ENCODE measurements around the gene GSK3B.

Gene GSK3B

DNA sequence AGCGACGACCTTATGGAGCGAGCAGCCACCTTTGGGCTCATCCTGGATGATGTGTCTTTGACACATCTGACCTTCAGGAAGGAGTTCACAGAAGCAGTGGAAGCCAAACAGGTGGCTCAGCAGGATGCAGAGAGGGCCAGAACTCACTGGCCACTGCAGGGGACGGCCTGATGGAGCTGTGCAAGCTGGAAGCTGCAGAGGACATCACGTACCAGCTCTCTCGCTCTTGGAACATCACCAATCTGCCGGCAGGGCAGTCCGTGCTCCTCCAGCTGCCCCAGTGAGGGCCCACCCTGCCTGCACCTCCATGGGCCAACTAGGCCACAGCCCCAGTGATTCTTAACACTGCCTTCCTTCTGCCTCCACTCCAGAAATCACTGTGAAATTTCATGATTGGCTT, 302.0 kb downstream of the GSK3B start:
- no peaks in the 10 kb centered on the region for H3K9me3 ChIP-seq (ENCODE audit: insufficient read depth, low read length, severe bottlenecking)
- no peaks in the 10 kb centered on the region for H3K27me3 ChIP-seq (ENCODE audit: insufficient read depth, low read length, poor library complexity)
- no peak for ATAC-seq (ENCODE audit: insufficient read depth, low read depth)
- no peak overlapping the region for H3K9ac ChIP-seq (ENCODE audit: low read depth, low read length)
- H2AFZ ChIP-seq (ENCODE audit: low read depth, low read length): no peak overlapping the region
- H3K4me1 ChIP-seq (ENCODE audit: insufficient read depth, low read length): no peaks in the 10 kb centered on the region
- H3K27ac ChIP-seq (ENCODE audit: low read length): no peak overlapping the region
- no peak overlapping the region for H3K4me3 ChIP-seq (ENCODE audit: low read depth in 1 of 2, low read length in 2 of 2)
- DNase-seq: no peak
- H4K20me1 ChIP-seq (ENCODE audit: insufficient read depth, low read length): no peaks in the 10 kb centered on the region
- no peaks in the 10 kb centered on the region for H3K36me3 ChIP-seq (ENCODE audit: insufficient read depth, low read length)
- TF ChIP-seq, protein P1, sequence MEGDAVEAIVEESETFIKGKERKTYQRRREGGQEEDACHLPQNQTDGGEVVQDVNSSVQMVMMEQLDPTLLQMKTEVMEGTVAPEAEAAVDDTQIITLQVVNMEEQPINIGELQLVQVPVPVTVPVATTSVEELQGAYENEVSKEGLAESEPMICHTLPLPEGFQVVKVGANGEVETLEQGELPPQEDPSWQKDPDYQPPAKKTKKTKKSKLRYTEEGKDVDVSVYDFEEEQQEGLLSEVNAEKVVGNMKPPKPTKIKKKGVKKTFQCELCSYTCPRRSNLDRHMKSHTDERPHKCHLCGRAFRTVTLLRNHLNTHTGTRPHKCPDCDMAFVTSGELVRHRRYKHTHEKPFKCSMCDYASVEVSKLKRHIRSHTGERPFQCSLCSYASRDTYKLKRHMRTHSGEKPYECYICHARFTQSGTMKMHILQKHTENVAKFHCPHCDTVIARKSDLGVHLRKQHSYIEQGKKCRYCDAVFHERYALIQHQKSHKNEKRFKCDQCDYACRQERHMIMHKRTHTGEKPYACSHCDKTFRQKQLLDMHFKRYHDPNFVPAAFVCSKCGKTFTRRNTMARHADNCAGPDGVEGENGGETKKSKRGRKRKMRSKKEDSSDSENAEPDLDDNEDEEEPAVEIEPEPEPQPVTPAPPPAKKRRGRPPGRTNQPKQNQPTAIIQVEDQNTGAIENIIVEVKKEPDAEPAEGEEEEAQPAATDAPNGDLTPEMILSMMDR (IDR thresholded peaks at IDR 0.05; ENCODE audit: borderline replicate concordance, extremely low read depth, low read length, poor library complexity, severe bottlenecking): no peak
- TF ChIP-seq EZH2 (IDR thresholded peaks at IDR 0.05; ENCODE audit: borderline replicate concordance, low read depth, low read length, severe bottlenecking): no peak
- H3K4me2 ChIP-seq (ENCODE audit: insufficient read depth, low read length): no peak overlapping the region
- no peaks in the 10 kb centered on the region for H3K79me2 ChIP-seq (ENCODE audit: insufficient read depth, low read length)

DNA sequence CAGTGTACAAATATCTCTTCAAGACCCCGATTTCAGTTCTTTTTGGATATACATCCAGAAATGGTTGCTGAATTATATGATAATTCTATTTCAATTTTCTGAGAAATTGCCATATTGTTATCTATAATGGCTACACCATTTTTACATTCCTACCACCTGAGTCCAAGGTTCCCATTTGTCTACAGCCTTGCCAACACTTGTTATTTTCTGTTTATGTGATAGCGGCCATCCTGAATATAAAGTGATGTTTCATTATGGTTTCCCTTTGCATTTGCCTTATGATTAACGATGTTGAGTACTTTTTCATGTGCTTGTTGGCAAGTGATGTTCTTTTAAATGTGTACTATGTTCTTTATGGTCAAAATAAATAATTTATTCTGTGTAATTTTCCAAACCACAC, 303.9 kb downstream of the GSK3B start:
- H4K20me1 ChIP-seq (ENCODE audit: insufficient read depth, low read length): no peaks in the 10 kb centered on the region
- no peak overlapping the region for H2AFZ ChIP-seq (ENCODE audit: low read depth, low read length)
- no peak for ATAC-seq (ENCODE audit: insufficient read depth, low read depth)
- H3K9ac ChIP-seq (ENCODE audit: low read depth, low read length): no peak overlapping the region
- H3K27me3 ChIP-seq (ENCODE audit: insufficient read depth, low read length, poor library complexity): no peaks in the 10 kb centered on the region
- H3K4me3 ChIP-seq (ENCODE audit: low read depth in 1 of 2, low read length in 2 of 2): no peak overlapping the region
- H3K4me1 ChIP-seq (ENCODE audit: insufficient read depth, low read length): no peaks in the 10 kb centered on the region
- TF ChIP-seq EZH2 (IDR thresholded peaks at IDR 0.05; ENCODE audit: borderline replicate concordance, low read depth, low read length, severe bottlenecking): no peak
- TF ChIP-seq, protein P1 (IDR thresholded peaks at IDR 0.05; ENCODE audit: borderline replicate concordance, extremely low read depth, low read length, poor library complexity, severe bottlenecking): no peak
- H3K4me2 ChIP-seq (ENCODE audit: insufficient read depth, low read length): no peak overlapping the region
- no peaks in the 10 kb centered on the region for H3K9me3 ChIP-seq (ENCODE audit: insufficient read depth, low read length, severe bottlenecking)
- no peaks in the 10 kb centered on the region for H3K36me3 ChIP-seq (ENCODE audit: insufficient read depth, low read length)
- no peaks in the 10 kb centered on the region for H3K79me2 ChIP-seq (ENCODE audit: insufficient read depth, low read length)
- no peak for DNase-seq
- no peak overlapping the region for H3K27ac ChIP-seq (ENCODE audit: low read length)

GRCh38 chr3:119786409-119786808, 307.8 kb downstream of the GSK3B start:
- no peak overlapping the region for H3K9ac ChIP-seq (ENCODE audit: low read depth, low read length)
- no peaks in the 10 kb centered on the region for H4K20me1 ChIP-seq (ENCODE audit: insufficient read depth, low read length)
- H3K4me1 ChIP-seq (ENCODE audit: insufficient read depth, low read length): no peaks in the 10 kb centered on the region
- ATAC-seq (ENCODE audit: insufficient read depth, low read depth) (no peak), DNase-seq (no peak)
- no peaks in the 10 kb centered on the region for H3K79me2 ChIP-seq (ENCODE audit: insufficient read depth, low read length)
- no peak overlapping the region for H3K27ac ChIP-seq (ENCODE audit: low read length)
- H3K9me3 ChIP-seq (ENCODE audit: insufficient read depth, low read length, severe bottlenecking): no peaks in the 10 kb centered on the region
- no peaks in the 10 kb centered on the region for H3K27me3 ChIP-seq (ENCODE audit: insufficient read depth, low read length, poor library complexity)
- no peak overlapping the region for H2AFZ ChIP-seq (ENCODE audit: low read depth, low read length)
- H3K4me3 ChIP-seq (ENCODE audit: low read depth in 1 of 2, low read length in 2 of 2): no peak overlapping the region
- TF ChIP-seq, protein P1 (IDR thresholded peaks at IDR 0.05; ENCODE audit: borderline replicate concordance, extremely low read depth, low read length, poor library complexity, severe bottlenecking): no peak
- no peak for TF ChIP-seq EZH2 (IDR thresholded peaks at IDR 0.05; ENCODE audit: borderline replicate concordance, low read depth, low read length, severe bottlenecking)
- H3K4me2 ChIP-seq (ENCODE audit: insufficient read depth, low read length): no peak overlapping the region
- H3K36me3 ChIP-seq (ENCODE audit: insufficient read depth, low read length): no peaks in the 10 kb centered on the region

- Histone ChIP-seq H3K27me3 (ENCODE audit: insufficient read depth, low read length, poor library complexity) (no peaks in the 10 kb centered on the region), H3K4me2 (ENCODE audit: insufficient read depth, low read length) (no peak overlapping the region), H3K79me2 (ENCODE audit: insufficient read depth, low read length) (no peaks in the 10 kb centered on the region), H3K27ac (ENCODE audit: low read length) (no peak overlapping the region), H4K20me1 (ENCODE audit: insufficient read depth, low read length) (no peaks in the 10 kb centered on the region), H3K4me3 (ENCODE audit: low read depth in 1 of 2, low read length in 2 of 2) (no peak overlapping the region), H3K36me3 (ENCODE audit: insufficient read depth, low read length) (no peaks in the 10 kb centered on the region), H3K4me1 (ENCODE audit: insufficient read depth, low read length) (no peaks in the 10 kb centered on the region), H3K9me3 (ENCODE audit: insufficient read depth, low read length, severe bottlenecking) (no peaks in the 10 kb centered on the region), H3K9ac (ENCODE audit: low read depth, low read length) (no peak overlapping the region), H2AFZ (ENCODE audit: low read depth, low read length) (no peak overlapping the region)
- no peak for DNase-seq
- ATAC-seq (ENCODE audit: insufficient read depth, low read depth): no peak
- TF ChIP-seq EZH2 (IDR thresholded peaks at IDR 0.05; ENCODE audit: borderline replicate concordance, low read depth, low read length, severe bottlenecking): no peak
- TF ChIP-seq, protein P1 (IDR thresholded peaks at IDR 0.05; ENCODE audit: borderline replicate concordance, extremely low read depth, low read length, poor library complexity, severe bottlenecking): no peak
Measured at GRCh38 chr3:119783883-119784282, 310.4 kb downstream of the GSK3B start.

All from DND-41 (cell line).